Islet of Langerhans (tissue), 1 donor: Measurements from ENCODE around the gene ZAR1L.

Experiments
- FAIRE-seq: peaks from one replicate; lab custom pipeline; 2011; peaks lifted over from hg19 to GRCh38; lab: Jason Lieb, UNC

Gene ZAR1L

DNA sequence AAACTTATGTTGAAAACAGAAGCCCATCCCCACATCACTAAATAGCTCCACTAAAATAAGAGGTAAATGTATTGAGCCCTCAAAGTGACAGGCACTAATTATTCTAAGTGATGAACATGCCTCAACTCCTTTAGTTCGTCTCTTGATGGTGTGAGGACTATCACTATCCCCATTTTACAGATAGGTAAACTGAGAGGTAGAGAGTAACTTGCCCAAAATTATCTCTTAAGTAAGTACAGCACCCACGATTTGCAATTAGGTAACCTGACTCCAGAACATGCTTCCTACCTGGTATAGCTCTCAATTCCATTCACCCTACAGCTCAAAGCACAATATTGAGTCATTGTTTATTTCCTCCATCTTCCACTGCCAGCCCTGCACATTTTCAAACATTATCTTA lies 12.7 kb downstream of the ZAR1L start:
- no peak for FAIRE-seq

DNA sequence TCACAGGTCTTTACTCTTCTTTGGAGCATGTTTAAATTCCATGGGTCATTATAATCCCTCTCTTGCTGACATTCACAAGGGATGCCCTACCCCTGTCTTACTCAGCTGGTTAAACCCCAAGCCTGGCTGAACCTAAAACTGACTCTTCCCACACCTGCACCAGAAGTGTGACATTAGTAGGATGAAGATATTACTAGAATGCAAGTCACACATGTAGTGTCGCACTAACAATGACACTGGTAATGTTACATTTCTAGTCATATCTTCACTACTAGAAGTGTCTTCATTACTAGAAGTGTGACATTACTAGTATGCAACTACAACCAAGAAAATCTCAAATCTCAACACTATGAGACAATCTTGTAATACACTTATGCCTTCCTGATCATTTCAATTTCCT lies 14.2 kb downstream of the ZAR1L start:
- no peak for FAIRE-seq

DNA sequence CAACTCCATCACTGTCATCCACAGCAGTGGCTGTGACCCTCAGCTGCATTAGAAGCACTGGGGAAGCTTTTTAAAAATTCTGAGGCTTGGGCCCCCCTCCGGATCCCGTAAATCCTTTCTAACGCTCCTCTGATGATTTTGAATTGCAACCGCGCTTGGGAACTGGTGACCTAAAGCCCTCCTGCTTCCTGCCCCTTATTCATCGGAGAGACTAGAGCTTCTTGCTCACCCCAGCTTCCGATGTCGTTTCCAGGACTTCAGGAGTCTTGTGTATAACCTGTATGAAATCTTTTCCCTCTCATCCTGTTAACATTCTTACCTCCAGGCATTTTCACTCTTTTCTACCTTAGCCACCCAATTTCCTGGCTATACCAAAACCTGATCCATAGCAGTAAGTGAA lies 14.8 kb downstream of the ZAR1L start:
- FAIRE-seq, result no peak

DNA sequence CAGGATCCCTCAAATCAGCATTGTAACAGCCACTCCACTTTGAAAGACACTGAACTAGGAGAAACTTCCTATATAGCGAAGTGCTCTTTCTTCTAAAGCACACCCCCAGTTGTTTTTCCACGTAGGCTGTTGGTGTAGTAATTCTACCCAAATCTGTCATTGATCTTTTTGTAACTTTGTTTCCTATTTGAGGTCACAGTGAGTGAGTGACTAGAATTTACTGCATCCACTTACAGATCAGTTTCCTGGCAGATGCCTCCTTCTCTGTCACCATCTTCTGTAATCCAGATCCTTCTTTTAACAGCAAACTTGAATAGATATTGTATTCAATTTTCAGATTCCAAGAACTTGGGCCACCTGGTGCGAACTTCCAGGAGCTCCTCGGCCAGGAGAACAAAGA lies 15.3 kb downstream of the ZAR1L start:
- no peak for FAIRE-seq

DNA sequence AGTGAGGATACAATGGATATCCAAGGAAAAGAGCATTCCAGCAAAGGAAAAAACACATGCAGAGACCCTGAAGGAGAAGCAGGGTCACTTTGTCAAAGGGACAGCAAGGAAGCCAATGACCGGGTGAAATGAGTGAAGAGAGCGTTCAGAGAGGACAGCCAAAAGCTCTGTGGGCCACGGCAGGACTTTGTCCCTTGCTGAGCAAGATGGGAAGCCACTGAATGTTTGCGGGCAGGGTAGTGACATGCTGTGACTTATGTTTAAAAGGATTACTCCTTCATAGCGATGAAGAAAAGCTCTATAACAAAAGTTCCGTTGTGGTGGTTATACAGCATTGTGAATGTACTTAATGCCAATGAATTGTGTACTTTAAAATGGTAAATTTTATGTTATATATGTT lies 16.5 kb downstream of the ZAR1L start:
- FAIRE-seq, result no peak

DNA sequence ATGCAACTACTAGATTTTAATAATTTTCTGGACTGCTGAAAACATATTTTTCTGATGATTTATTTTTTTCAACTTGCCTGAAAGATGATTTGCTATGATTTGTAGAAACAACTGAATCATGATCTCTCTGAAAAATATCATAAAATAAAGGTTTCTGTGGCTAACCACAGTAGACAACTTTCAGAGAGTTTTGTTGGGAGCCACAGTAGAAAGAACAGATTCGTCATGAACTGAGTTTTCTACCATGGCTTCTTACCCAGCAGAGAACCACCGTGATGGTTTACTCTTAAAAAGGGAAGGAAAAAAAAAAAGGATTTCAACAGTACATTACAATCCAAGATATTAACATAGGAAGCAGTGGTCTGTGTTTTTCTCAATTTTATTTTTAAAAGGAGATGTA lies 18.0 kb downstream of the ZAR1L start:
- FAIRE-seq, result no peak

DNA sequence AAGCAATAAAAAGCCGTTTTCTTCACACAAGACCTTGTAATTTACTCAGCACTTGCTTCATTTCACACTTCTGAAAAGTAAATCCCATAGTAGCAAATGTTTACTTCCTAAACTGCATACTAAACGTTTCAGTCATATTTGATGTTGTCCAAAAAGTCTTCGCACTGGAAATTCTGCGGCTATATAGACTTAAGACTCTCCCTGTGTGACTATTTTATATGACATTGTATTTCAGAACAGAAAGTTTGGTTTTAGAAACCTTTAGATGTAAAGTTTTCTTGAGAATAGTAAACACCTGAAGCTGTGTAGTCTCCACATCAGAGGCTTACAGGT lies 29.6 kb downstream of the ZAR1L start:
- no peak for FAIRE-seq

DNA sequence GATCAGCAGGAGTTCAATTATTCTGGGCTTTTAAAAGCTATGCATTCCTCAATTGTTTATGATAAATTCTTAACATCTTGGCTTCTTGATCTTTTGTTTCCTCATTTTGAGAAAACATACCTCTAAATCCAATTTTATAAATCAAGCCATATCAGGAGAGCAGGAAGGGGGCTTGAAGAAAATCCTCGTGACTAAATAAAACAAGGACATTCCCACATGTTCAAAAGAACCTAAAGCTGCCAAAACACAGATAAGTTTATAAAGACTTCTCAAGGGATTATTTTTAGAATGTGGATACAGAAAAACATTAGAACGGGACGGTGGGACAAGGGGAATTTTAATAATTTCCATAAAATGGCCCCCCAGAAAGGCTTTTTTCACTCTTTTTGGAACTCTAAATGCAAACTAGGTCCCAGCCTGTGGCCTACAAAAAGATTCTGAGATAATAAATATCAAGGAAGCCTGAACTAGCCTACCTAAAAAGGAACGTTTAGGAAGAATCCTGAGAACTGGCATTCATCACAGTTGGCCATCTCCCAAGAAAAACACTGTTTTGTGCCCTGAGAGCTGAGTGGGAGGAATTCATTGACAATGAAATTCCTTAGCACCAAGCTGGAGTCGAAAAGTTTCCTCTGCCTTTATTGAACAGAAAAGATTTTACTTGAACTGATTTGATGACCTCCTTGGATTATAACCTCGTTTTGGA lies 30.1 kb downstream of the ZAR1L start:
- no peak for FAIRE-seq

DNA sequence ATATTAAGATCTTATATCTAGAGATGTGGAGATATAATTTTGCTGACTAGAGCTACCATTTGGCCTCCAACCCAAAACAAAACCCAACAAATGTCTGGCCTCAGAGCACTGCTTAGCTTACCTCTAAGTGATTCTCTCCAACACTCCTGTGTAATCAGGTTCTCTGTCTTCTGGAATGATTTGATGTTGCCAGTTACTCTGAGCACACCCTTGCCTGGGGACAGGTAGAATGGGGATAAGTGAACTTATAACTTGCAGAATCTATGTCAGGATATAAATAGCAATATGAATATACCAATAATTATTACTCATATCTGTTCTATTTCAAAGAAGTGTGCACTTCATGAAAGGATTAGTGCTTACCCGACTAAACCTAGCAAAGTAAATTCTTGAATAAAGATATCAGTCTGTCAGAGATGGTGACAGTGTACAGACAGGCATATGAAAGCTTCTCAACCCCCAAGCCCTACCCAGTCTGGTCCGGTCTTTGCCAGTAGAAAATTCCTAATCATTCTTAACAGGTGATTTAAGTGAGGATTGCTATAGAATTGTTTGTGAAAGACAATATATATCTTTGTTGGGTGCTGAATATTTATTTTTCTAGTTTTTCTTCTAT lies 33.0 kb downstream of the ZAR1L start:
- no peak for FAIRE-seq

DNA sequence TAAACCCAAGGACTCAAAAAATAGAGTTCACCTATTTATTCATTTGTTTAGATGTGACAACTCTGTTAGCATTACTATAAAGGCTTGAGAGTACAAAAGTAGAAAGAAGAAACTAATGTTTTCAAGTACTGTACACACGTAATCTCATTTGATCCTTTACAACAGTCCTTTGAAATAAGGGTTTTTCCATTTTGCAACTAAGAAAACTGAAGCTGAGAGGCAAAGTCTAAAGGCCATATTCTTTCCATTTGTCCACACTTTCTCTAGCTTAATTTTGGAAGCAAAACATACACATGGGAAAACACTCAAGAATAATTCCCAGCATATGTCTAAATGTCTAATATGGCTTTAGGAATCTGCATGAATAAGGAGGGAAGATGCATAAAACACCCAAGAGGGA lies 34.1 kb downstream of the ZAR1L start:
- no peak for FAIRE-seq

DNA sequence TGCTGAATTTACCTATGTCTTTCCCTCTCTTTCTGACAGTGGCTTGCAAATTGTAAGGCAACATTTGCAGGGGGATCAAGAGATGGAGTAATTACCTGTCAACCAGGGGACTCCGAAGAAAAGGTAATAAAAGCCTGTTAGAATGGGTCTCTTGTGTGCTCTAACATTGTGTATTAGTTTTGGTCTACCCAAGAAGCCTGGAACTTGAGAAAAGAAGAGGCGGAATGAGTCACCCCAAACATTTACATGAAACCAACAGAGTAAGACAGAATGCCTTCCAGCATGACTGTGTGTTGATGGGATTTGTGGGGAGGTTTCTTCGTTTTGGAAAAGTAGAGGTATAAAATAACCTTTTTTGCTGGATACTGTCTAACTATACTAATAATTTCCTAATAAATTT lies 36.7 kb downstream of the ZAR1L start:
- no peak for FAIRE-seq

DNA sequence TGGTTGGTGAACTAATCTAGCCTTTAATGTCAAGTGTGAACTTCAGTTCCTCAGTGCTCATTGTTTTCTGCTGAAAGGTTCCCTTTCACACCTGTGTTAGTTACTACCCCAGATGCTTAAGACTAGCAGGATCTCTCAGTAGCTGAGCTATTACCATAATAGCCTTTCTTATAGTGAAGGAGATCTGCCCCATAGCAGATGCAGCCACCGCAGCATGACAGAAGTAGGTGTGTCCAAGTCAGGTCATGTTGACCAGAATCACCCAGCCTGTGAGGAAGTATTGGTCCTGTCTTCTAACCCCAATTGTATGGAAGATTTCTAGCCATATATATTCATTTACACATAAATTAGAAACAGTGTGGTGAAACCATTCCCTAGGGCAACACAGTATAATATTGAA lies 37.3 kb downstream of the ZAR1L start:
- no peak for FAIRE-seq

DNA sequence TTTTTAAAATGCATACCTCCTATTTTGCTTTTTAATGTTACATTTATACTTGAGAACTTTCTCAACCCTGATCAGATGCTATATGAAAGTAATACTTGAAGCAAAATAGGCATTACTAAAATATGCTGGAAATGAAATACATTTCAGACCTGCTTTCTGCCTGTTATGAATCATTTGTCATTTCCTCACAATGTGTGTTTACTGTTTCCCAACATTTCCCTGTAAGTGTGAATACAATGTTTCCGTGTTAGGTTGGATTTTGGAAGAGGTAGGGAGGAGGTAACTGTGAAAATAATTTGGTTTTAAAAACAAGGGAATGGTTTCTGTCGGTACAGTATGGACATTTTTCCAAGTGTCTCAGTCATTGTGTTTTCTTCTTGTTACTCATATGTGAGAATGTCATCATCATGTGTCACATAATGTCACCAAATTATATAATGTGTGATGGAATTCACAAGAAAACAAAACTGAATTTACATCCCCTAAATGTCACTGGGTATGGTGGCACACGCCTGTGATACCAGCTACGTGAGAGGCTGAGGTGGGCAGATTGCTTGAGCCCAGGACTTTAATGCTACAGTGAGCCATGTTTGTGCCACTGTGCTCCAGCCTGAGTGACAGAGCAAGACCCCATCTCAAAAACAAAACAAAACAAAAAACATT lies 43.0 kb downstream of the ZAR1L start:
- FAIRE-seq, result no peak

DNA sequence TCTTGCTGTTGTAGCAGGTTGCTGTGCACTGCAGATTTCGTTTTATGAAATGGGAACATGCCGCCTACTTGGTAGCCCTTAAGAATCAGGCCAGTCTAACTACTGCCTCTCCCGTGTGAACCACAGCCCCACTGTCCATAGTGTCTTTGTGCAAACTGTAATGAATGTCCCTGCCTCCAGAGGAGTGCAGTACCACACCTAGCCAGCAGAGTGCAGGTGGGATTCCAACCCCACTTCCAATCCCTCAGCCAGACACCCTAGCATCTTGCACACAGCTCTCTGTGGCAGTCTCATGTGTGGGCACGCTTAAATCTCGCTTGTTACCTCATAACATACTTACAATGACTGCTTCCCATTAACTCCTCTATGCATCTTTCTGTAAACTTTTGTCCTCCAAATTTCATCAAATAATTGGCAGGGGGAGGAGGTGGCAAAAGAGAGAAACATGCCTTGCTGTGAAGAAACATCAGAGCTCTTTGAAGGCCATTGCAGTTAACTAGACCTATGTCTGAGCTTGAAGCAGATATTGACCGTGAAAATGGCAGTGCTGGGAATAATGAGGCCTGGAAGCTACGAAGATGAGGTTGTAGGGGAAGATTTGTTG lies 47.2 kb downstream of the ZAR1L start:
- FAIRE-seq, result no peak

DNA sequence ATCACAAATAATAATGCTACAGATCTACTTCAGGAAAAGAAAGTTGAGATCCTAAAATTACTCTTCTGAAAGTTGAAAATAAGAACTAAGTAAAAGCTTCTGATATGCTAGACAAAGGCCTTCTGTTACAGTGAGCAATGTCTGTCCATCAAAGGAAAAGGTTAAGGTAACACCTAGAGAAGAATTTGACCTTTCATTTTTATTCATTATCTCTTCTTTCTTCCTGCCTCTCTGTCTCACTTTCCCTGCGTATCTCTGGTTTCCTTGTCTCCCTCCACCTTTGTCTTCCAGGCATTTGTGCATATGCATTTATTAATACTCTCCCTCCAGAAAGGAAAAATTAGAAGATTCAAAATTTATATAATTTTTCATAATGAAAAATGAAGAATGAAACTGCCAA lies 49.0 kb downstream of the ZAR1L start:
- no peak for FAIRE-seq

DNA sequence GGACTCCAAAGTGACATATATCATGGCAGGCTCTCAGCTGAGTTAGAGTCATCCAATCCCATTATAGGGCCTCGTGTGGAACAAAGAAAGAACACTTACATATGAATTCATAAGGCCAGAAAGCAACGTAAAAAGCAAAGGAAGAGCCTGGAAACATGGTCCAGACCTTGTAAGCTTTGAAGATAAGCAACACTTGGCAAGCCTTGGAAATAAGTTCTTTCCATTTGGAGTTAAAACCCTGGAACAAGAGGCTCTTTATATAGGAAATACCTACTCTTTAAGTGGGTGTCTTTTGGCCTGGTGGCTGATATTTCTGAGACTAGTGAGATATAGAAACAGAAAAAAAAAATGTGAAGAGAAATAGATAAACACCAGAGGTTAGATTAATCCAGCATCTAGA lies 49.4 kb downstream of the ZAR1L start:
- FAIRE-seq, result no peak

DNA sequence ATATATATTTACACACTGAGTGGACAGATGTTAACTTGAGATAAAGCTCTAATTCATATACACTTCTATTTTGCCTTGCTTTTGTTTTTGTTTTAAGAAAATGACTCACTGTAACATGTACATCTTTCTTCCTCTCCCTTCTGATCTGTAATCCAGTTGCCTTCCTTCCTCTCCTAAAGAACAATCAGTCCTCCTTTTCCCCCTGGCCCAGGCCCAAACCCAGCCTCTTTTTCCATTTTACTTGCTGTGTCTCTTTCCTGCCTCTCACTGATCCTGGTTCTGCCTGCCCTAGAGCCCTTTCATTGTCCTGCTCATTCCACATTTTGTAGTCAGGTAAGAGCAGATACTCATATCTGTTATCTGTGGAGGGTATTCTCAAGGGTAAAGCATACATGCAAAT lies 50.8 kb downstream of the ZAR1L start:
- FAIRE-seq, result no peak

DNA sequence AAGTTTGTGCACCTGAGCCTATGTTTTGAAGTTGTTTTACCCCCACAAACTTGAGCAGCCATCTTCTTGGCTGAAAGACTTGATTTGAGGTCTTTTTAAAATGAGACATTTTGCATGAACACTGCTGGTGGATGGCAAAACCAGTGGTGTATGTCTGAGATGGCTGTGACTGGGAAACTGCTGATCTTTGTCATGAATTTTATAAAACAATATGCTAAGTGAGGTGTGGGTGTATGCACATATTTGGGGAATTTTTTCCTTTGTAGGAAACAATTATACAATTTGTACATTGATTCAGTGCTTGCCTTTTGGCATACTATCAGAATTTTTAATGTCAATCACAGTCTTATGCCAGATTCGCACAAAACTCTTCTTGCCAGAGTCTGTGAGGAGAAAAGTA lies 52.5 kb downstream of the ZAR1L start:
- no peak for FAIRE-seq

DNA sequence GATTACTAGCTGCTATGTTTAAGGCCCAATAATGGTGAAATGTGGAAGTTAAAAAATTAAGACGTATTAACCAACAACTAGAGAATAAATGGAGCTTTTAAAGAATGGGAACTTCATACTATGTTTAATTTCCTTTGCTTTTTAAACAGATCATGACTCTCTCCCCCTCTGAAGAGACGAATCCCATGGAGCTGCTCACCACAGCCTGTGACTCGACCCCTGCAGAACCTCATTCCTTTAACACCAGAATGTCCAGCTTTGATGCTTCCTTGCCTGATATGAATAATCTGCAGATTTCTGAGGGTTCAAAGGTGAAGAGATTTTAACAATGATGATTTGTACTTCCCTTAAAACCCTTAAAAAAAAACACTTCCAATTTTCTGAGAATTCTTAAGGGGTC lies 53.0 kb downstream of the ZAR1L start:
- FAIRE-seq, result no peak

DNA sequence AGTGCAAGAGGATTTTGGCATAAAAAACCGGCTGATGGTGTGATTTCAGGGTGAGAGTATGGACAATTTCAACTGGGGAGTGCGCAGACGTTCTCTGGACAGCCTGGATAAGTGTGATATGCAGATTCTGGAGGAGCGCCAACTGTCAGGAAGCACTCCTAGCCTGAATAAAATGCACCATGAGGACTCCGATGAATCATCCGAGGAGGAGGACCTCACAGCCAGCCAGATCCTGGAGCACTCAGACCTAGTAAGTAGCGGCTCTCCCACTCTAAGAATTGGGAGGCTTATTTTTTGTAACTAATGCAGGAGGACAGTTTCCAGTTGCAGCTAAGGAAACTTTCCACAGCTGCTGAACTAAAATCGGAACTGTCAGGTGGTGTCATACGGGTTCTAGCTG lies 53.6 kb downstream of the ZAR1L start:
- FAIRE-seq, result no peak

DNA sequence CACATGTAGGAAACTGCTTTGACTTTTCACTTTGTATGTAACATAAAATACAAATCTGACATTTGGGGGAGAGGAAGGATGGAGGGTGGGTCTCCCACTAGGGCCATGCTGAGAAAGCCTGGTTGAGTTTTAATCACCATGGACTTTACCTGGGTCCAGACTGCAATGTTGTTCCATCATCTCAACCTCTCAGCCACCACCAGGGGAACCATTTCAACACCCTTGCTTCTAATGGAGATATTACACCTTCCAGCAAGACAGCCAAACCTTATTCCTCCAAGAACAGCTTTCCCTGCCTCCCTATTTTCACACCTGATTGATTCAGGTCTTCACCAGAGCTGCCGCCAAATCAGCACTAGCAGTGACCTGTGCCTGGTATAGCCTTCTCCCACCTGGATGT lies 56.0 kb downstream of the ZAR1L start:
- FAIRE-seq, result no peak

DNA sequence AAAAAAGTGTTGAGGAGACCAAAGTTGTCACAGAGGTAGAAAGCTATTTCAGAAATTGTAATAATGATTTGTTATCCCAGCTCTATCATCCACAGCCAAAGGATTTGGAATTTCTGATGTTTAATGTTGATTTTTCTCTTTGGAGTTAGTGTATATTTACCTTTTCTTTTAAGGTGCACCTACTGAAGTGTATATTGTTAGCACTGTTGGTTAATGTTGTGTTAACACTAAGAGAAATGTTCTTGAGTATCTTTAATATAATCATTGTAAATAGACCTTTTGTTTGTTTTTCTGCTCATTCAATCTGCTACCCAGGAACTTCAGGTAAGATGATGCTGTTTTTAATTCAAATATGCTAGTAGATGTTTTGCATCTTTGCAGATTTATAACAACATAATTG lies 57.5 kb downstream of the ZAR1L start:
- no peak for FAIRE-seq

DNA sequence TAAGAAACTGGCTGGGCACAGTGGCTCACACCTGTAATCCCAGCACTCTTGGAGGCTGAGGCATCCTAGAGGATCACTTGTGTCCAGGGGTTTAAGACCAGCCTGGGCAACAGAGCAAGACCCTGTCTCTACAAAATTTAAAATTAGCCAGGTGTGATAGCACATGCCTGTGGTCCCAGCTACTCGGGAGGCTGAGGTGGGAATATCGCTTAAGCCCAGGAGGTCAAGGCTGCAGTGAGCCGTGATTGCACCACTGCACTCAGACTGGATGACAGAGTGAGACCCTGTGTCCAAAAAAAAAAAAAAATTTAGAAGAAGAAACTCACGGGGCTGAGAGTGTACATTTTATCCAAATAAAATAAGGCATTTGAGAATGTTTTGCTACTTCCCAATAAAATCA lies 58.9 kb downstream of the ZAR1L start:
- FAIRE-seq, result no peak

DNA sequence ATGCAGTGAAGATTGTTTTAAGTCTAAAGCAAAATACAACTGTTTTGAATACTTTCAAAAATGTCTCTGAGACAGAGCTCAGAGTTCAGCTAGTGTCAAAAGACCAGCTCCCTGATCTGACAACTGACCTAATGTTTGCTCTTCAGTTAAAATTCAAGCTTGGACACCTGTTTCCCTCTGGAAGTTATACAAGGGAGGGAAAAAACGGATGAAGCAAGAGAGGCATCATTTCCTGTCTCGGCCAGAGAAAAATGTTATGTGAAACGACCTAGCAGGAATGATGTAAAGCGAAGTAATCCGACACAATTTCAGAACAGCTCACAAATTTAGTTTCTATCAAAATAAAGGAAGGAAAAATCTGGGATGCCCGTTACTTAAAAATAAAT lies 59.4 kb downstream of the ZAR1L start:
- FAIRE-seq, result peak; percentile 36
